Pancreas (tissue), 10 donors: Measurements from ENCODE around the gene LUC7L2. TPM values are rescaled to one million over a fixed set of nuclear protein-coding genes. Genes with fewer than 3 reads are reported as not detected.
"Not testable (repeated sequence)": the region's sequence is repeated elsewhere in the genome, so short reads cannot be mapped to it uniquely, and the experiment has no call there.

Experiments
- ATAC-seq, 4 donors: fragments of 200-7000 bp; cut with Tn5 transposase; one replicate each; pipeline versions ENCODE4 v1.8.0 to v1.9.1; 2020; ENCODE audit warnings: mild to moderate bottlenecking in 4 of 4, moderate library complexity in 4 of 4
- DNase-seq, 6 donors: peaks; one replicate each; pipeline ENCODE4 v3.0.0-alpha.2; 2020
- FAIRE-seq: peaks from 2 replicates; lab custom pipeline; 2012; peaks lifted over from hg19 to GRCh38; lab: Jason Lieb, UNC
- H3K27ac ChIP-seq, 4 donors: fragments of 200-600 bp; sonication (generic); 1 replicate in 3 of 4; 2 replicates in 1 of 4; pipeline versions ENCODE4 v1.5.0 to v1.8.0; 2020
- H3K27me3 ChIP-seq, 4 donors: fragments of 200-600 bp; one replicate each; pipeline ENCODE4 v1.8.0; 2021
- H3K36me3 ChIP-seq, 3 donors: fragments of 200-600 bp; sonication (generic) in 1 of 3; one replicate each; pipeline versions ENCODE4 v1.5.0 to v1.8.0; 2020 to 2021
- H3K4me1 ChIP-seq, 3 donors: fragments of 200-600 bp; one replicate each; pipeline ENCODE4 v1.8.0; 2021
- H3K4me3 ChIP-seq, 4 donors: fragments of 200-600 bp; sonication (generic) in 2 of 4; one replicate each; pipeline versions ENCODE4 v1.5.0 to v1.8.0; 2020 to 2021
- H3K9me3 ChIP-seq, 4 donors: fragments of 200-600 bp; one replicate each; pipeline ENCODE4 v1.8.0; 2021
- WGBS, 2 donors: extraction: QIAGEN DNeasy Blood & Tissue Kit; methylation state at CpG; one replicate each; pipeline ENCODE4 v1.1.7; 2013; 5-methylcytosine and 5-hydroxymethylcytosine counted together
- intact Hi-C, 3 donors: fragments of 100-400 bp; cut with DNase I; formaldehyde crosslinking; loops; one replicate each; pipeline versions ENCODE4 v1.11.1 to v1.14.2; 2022
- polyA plus RNA-seq, 2 donors: library from polyadenylated mRNA; stranded (reverse); fragments of 200-250 nt; gene quantifications; one replicate each; pipeline ENCODE4 v1.2.3, GENCODE V29; 2013
- total RNA-seq, 6 donors: library from RNA; stranded (reverse); fragmentation: NEBNext Ultra II Directional in 4 of 6; extraction: Animal tissue kit (Norgen Biotek cat#: 25700) in 4 of 6; gene quantifications; one replicate each; pipeline versions ENCODE4 v1.2.1 to v1.2.4, GENCODE V29; 2021 to 2023
- TF ChIP-seq, protein P1 (sequence below), 4 donors: fragments of 200-600 bp; sonication (generic) in 3 of 4; IDR thresholded peaks; one replicate each; pipeline versions ENCODE4 v1.5.0 to v1.8.0; 2021; ENCODE audit warnings: antibody characterized with exemption in 4 of 4
- donor health status: healthy with polysubstance abuse.
- donor health status: DM: no; HTN: no; CAD: no; lungs with moderate emphysema.
- donor health status: DM: no; HTN: no; CAD: no.
- donor health status: control.
- donor health status: control.
- donor health status: Bipolar disorder and iron deficiency.
- donor health status: DM: yes; HTN: yes; CAD: no.
- donor health status: DM: no; HTN: no; CAD: no.
- donor health status: DM: no; HTN: no; CAD: no.
- donor health status: DM: yes; HTN: yes; CAD: no.

Gene LUC7L2
- total and polyA plus RNA-seq, 8 donors = 30.0 to 71.1 (median 39.2) TPM

DNA sequence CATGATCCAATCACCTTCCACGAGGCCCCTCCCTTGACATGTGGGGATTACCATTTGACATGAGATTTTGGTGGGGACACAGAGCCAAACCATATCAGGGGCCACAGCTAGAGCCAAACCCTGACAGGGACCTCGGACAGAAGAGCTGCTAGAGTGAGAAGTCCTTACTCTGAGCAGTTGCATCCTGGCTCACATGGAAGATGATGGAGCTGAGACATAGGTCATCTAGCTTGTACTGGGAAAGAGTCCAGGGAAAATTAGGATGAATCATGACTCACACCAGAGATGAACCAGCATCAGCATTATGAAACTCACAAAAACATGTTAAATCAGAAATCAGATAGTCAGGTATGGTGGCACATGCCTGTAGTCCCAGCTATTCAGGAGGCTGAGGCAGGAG is 31.3 kb upstream of the LUC7L2 start:
- H3K4me1 ChIP-seq = peaks cover 0 to 10% (median 0%) of the 10 kb centered on the region in 3 donors
- no peak overlapping the region for H3K4me3 ChIP-seq
- ATAC-seq (peak in 1 of 4 donors; percentile 28), DNase-seq (no peak), FAIRE-seq (no peak)
- no peaks in the 10 kb centered on the region for H3K9me3 ChIP-seq
- TF ChIP-seq, protein P1, sequence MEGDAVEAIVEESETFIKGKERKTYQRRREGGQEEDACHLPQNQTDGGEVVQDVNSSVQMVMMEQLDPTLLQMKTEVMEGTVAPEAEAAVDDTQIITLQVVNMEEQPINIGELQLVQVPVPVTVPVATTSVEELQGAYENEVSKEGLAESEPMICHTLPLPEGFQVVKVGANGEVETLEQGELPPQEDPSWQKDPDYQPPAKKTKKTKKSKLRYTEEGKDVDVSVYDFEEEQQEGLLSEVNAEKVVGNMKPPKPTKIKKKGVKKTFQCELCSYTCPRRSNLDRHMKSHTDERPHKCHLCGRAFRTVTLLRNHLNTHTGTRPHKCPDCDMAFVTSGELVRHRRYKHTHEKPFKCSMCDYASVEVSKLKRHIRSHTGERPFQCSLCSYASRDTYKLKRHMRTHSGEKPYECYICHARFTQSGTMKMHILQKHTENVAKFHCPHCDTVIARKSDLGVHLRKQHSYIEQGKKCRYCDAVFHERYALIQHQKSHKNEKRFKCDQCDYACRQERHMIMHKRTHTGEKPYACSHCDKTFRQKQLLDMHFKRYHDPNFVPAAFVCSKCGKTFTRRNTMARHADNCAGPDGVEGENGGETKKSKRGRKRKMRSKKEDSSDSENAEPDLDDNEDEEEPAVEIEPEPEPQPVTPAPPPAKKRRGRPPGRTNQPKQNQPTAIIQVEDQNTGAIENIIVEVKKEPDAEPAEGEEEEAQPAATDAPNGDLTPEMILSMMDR (IDR thresholded peaks at IDR 0.05) = no peak
- no peak overlapping the region for H3K27ac ChIP-seq
- H3K36me3 ChIP-seq = no peaks in the 10 kb centered on the region
- no peaks in the 10 kb centered on the region for H3K27me3 ChIP-seq
- 62 to 63% methylated on average over 2 of the region's 2 CpGs for WGBS, 2 donors
- intact Hi-C loops = no loop called here

DNA sequence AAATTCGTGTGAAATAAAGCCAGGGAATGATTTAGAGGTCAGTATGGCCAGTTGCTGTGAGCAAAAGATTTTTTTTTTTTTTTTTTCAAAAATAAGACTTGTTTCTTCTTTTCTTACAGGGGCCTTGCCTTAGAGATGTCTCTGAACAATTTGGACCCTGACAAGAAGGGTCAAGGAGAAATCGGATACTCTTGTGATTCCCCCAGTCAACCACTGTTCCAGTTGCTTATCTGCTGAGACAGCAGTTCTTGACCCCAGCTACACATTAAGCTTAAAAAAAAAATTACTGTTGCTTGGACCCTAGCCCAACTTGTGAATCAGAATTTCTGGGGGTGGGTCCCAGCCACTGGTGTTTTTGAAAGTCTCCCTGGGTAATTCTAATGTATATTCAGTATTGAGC is 30.6 kb upstream of the LUC7L2 start:
- no peak for FAIRE-seq
- intact Hi-C loops = no loop called here

DNA sequence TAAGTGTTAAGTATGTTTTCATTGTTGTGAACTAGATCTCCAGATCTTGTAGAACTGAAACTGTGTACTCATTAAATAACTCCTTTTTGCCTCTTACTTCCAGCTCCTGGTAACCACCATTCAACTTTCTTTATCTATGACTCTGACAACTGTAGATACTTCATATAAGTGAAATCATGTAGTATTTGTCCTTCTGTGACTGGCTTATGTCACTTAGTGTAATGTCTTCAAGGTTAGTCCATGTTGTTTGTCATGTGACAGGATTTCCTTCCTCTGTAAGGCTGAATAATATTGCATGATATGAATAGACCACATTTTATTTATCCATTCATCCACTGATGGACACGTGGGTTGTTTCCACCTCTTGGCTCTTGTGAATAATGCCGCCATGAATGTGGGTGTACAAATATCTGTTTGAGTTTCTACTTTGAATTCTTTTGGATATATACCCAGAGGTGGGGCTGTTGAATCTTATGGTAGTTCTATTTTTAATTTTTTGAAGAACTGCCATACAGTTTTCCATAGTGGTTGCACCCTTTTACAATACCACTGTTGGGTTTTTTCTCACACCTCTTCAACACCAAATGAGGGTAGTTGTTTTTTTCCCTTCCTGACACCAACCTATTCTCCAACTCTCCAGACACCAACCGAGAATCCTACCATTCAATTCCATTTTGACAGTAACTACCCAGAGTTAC is 29.2 kb upstream of the LUC7L2 start:
- TF ChIP-seq, protein P1 (IDR thresholded peaks at IDR 0.05) = no peak

More for the DNA sequence above, 30.6 kb upstream of the LUC7L2 start:
- Histone ChIP-seq H3K9me3 (no peaks in the 10 kb centered on the region), H3K27me3 (no peaks in the 10 kb centered on the region), H3K4me3 (no peak overlapping the region), H3K36me3 (no peaks in the 10 kb centered on the region), H3K4me1 (peaks cover 0 to 10% (median 0%) of the 10 kb centered on the region in 3 donors), H3K27ac (no peak overlapping the region)
- TF ChIP-seq, protein P1 (IDR thresholded peaks at IDR 0.05) = no peak
- ATAC-seq = no peak
- no peak for DNase-seq
- 40 to 48% methylated on average over 2 of the region's 2 CpGs for WGBS, 2 donors

DNA sequence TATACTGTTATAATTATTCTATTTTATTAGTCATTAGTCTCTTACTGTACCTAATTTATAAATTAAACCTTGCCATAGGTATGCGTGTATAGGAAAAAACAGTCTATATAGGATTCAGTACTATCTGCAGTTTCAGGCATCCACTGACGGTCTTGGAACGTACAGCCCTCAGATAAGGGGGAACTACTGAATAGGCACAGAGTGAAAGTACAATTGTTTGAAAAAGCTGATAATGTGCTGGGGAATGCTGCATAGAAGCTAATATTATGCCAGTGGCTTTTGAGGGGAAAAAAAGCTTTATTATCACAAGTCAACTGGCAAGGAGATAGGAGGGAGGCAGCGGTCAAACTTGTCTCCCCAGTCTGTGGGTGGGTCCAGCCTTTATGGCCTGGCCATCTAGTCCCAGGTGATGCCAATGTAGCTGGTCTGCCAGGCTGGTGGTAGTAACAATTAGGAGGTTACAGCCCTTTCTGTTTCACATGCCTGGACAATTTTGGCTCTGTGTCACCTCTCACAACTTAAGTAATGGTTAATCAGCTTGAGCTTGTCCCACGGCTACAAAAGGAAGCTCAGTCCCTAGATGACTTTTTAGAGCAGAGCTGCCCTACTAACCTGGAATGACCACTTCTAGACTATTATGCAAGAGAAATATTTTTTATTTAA is 26.9 kb upstream of the LUC7L2 start:
- no peaks in the 10 kb centered on the region for H3K27me3 ChIP-seq
- peak in 1 of 6 donors; percentile 6 for DNase-seq
- FAIRE-seq = no peak
- peaks cover 0 to 10% (median 0%) of the 10 kb centered on the region in 3 donors for H3K4me1 ChIP-seq
- TF ChIP-seq, protein P1 (IDR thresholded peaks at IDR 0.05) = no peak
- WGBS, 2 donors = 11 to 13% methylated on average over 5 of the region's 5 CpGs
- H3K4me3 ChIP-seq = no peak overlapping the region
- ATAC-seq = peak; percentile 65 to 84 (median 77)
- no peaks in the 10 kb centered on the region for H3K36me3 ChIP-seq
- intact Hi-C loops = no loop called here
- peak overlapping the region in 3 of 4 donors; percentile 15 to 37 (median 30) for H3K27ac ChIP-seq
- no peaks in the 10 kb centered on the region for H3K9me3 ChIP-seq

More for the DNA sequence above, 29.2 kb upstream of the LUC7L2 start:
- no peak overlapping the region for H3K4me3 ChIP-seq
- WGBS, 2 donors = 89 to 90% methylated on average over 3 of the region's 3 CpGs
- FAIRE-seq = no peak
- DNase-seq = no peak
- intact Hi-C loops = no loop called here
- no peak overlapping the region for H3K27ac ChIP-seq
- no peak for ATAC-seq
- H3K4me1 ChIP-seq = peaks cover 0 to 10% (median 0%) of the 10 kb centered on the region in 3 donors
- H3K36me3 ChIP-seq = no peaks in the 10 kb centered on the region
- no peaks in the 10 kb centered on the region for H3K27me3 ChIP-seq
- no peaks in the 10 kb centered on the region for H3K9me3 ChIP-seq

DNA sequence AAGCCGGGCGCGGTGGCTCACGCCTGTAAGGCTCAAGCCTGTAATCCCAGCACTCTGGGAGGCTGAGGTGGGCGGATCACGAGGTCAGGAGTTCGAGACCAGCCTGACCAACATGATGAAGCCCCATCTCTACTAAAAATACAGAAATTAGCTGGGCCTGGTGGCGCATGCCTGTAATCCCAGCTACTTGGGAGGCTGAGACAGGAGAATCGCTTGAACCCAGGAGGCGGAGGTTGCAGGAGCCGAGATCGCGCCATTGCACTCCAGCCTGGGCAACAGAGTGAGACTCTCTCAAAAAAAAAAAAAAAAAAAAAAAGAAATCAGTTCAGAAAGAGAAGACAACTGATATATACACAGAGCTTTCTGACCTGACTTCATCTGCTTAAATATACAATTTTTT is 26.3 kb upstream of the LUC7L2 start:
- FAIRE-seq = not testable (repeated sequence)

More for the DNA sequence above, 26.3 kb upstream of the LUC7L2 start:
- H3K27ac ChIP-seq = peak overlapping the region in 1 of 4 donors; percentile 37
- DNase-seq, H3K9me3 ChIP-seq, H3K27me3 ChIP-seq, H3K36me3 ChIP-seq, intact Hi-C loops, H3K4me3 ChIP-seq, ATAC-seq: not testable (repeated sequence)
- WGBS, 2 donors = 87 to 91% methylated on average over 13 of the region's 13 CpGs
- peaks cover 0 to 10% (median 0%) of the 10 kb centered on the region in 3 donors for H3K4me1 ChIP-seq
